ENCODE results near the gene ATP6V1G3.
"Not testable (repeated sequence)": the region's sequence is repeated elsewhere in the genome, so short reads cannot be mapped to it uniquely, and the experiment has no call there.

Gene ATP6V1G3, protein sequence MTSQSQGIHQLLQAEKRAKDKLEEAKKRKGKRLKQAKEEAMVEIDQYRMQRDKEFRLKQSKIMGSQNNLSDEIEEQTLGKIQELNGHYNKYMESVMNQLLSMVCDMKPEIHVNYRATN

DNA sequence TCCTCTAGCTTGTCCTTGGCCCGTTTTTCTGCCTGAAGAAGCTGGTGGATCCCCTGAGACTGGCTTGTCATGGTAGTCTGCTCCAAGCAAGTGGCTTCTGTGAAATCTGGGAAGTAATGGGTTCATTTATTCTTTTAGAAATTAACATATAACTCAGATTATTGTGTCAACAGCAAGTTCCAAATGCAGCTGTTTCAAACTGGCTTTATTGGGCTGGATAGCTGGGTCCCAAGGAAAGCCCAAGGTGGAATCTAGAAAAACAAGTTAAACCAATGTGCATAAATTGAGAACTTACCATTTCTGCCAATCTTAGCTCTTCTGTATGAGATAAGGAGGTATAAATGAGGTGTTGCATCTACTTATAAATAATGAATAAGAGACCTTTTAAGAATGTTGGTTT is at the start of gene ATP6V1G3:
ATP6V1G3 (minus strand) TSS at position 101 of the 400 bp plus-strand sequence; CDS start at position 71, 30 bp downstream.
- DNase-seq (ENCODE audit: low spot score): no peak

DNA sequence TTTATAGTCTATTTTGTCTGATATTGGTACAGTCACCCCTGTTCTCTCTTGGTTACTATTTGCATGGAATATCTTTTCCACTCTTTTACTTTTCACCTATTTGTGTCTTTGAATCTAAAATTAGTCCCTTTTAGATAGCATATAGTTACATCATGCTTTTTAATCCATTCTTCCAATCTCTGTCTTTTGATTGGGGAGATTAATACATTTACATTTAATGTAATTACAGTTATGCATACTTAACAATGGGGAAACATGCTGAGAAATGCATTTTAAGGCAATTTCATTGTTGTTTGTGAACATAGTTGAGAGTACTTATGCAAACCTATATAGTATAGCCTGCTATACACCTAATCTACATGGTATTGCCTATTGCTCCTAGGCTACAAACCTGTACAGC is 48.4 kb upstream of the ATP6V1G3 start:
- DNase-seq (ENCODE audit: low spot score): no peak

DNA sequence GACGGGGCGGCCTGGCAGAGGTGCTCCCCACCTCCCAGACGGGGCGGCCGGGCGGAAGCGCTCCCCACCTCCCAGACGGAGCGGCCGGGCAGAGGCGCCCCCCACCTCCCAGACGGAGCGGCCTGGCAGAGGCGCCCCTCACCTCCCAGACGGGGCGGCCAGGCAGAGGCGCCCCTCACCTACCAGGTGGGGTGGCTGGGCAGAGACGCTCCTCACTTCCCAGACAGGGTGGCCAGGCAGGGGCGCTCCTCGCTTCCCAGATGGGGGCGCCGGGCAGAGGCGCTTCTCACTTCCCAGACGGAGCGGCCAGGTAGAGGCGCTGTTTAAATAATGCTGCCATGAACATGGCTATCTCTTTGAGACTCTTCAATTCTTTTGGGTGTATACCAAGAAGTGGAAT is 43.7 kb upstream of the ATP6V1G3 start:
- DNase-seq (ENCODE audit: low spot score): no peak

DNA sequence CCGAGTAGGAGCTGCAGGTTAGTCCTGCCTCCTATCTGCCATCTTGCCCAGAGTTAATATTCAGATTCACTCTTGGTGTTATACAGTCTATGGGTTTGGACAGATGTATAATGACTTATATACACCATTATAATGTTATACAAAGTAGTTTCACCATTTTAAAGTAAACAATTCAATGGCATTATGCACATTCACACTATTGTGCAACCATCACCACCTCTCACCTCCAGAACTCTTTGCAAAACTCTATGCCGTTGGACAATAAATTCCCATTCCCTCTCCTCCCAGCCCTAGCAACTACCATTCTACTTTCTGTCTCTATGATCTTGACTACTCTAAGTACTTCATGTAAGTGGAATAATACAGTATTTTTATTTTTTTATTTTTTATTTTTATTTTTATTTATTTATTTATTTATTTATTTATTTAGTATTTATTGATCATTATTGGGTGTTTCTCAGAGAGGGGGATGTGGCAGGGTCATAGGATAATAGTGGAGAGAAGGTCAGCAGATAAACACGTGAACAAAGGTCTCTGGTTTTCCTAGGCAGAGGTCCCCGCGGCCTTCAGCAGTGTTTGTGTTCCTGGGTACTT is 42.8 kb upstream of the ATP6V1G3 start:
- DNase-seq (ENCODE audit: low spot score): not testable (repeated sequence)

DNA sequence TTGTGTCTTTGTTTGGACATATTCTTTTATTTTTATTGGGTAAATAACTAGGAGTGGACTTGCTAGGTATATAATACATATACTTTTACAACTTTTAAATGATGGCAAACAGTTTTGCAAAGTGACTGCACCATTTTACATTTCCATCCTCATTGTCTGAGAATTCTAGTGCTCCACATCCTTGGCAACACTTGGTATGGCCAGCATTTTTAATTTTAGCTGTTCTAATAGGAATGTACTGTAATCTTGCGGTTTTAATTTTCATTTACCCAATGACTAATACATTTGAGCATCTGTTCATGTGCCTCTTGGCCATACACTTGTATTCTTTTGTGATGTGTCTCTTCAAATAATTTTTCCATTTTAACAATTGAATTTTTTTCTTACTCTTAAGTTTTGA is 37.0 kb upstream of the ATP6V1G3 start:
- DNase-seq (ENCODE audit: low spot score): no peak

DNA sequence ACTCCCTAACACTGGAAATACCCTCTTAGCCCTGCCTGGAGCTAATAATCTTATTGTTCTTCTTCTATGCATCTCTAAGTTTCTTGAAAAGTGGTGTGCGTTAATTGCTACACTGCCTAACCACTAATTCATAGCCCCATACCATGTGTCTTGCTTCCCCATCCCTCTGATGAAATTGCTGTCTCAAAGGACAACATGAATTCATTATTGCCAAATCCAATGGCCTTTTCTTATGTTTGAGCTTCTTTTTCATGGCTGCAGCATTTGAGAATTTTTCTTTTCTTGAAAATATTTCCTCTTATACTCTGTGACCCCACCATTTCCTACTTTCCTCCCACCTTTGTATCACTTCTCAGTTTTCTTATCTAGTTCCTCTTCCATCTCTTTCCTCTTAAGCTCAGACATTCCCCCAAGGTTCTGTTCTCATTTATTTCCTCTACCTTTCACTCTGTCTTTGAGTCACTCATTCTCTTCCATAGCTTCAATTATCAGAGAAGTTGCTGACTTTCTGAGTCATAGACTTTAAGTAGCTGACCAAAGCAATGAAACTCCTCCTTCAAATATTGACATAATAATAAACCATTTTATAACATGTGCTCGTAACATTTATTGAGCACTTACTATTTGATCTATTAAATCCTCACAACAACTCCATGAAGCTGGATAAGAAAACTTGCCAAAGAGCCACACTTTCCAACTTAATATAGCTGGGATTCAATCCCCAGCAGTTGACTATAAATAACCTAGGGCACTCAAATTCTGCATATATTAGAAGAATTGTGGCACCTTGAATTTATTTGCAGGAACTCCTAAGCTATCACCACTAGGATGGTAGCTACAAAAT is 35.5 kb upstream of the ATP6V1G3 start:
- DNase-seq (ENCODE audit: low spot score): no peak

DNA sequence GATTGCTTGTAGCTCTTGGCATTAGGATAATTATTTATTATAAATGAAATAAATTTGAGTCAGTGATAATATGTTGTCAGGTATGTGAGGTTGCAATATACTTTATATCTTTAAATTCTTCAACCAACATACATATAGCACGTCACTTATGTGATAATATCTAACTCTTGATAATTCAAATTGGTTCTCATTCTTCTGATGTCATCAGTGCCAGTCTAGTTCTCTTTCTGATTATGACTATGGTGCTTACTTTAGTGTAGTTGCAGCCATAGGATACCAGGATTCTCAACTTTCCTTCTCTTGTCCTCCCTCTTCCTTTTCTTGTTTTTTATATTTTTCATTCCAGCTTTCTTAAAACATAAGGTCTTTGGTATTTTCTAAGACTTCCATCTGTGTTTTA is 34.8 kb upstream of the ATP6V1G3 start:
- no peak for DNase-seq (ENCODE audit: low spot score)

DNA sequence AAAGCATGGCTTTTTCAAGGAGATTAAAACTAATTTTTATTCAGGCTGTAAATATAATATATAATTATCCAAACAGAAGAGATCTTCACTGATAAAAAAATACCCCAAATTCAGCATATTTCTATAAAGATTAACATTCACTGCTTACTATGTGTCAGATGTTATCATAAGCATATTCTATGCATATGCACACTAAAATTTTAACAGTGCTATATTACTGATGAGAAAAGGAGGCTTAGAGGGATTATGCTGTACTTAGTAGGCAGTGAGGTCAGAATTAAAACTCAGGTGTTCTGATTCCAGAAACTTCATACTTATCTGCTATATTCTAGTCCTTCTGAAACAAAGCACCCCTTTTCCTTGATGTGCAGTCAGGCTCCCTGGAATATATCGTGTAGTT is 33.8 kb upstream of the ATP6V1G3 start:
- no peak for DNase-seq (ENCODE audit: low spot score)

DNA sequence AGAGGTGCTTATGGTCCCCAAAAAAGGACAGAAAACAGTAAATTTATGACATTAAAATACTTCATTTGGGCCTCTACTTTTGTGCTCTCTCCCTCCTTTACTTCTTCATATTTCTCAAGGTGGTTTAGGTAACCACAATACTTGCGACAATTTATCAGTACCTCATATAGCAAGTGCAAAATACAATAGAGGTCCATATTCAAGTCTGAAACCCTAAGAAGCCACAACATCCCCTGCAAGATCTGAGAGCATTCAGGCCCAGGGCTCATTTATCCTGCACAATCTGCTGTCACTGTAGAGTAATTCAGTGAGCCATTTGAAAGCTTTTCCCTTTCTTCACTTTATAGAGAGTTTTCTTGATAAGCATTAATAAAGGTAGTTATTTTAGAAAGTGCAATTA is 24.2 kb upstream of the ATP6V1G3 start:
- DNase-seq (ENCODE audit: low spot score): peak; percentile 41

DNA sequence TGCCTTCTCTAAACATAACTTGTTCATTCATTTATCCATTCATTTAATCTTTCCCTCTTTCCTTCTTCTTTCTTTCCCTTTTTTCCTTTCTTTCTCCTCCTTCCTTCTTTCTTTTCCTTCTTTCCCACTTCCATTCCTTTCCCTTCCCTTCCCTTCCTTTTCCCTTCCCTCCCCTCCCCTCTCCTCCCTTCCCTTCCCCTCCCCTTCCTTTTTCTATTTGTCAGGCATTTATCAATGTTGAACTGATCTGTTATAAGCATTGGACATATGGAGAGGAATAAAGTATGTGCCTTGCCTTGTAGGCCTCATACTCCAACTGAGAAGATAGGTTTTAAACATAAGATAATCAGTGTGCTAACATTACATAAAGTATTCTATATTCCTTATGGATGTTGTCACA is 23.7 kb upstream of the ATP6V1G3 start:
- no peak for DNase-seq (ENCODE audit: low spot score)

DNA sequence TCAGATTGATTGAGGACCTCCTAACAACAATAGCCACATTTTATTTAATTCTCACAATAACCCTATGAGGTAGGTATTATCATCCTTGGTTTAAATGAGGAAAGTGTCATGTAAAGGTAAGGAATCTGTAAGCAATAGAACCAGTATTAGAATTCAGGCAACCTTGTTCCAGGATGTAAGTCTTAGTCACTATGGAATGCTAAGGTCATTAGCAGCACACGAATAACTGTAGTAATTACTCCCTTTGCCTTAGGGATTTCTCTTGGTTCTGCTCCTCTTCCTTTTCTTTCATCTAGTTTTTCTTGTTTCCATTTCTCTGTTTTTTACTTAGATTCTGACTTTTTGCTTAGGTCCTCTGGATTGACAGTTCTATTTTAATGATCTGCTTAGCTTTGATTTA is 23.1 kb upstream of the ATP6V1G3 start:
- DNase-seq (ENCODE audit: low spot score): no peak

DNA sequence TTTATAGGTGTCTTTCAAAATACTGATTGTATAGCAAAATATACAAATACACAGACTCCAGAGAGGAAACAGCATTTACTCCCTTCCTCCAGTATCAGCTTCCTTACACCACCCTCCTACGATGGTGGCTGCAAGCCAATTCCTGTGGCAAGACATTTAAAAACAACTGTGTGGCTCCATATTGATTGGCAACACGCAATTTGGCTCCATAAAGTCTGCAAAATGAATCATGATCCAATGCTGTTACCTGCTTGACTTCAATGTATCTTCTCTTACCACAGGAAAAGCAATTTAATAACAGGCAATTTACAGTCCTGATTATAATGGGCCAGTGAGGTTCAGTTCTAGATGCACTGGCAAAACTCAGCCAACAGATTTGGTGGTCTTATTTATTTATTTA is 19.7 kb upstream of the ATP6V1G3 start:
- no peak for DNase-seq (ENCODE audit: low spot score)

DNA sequence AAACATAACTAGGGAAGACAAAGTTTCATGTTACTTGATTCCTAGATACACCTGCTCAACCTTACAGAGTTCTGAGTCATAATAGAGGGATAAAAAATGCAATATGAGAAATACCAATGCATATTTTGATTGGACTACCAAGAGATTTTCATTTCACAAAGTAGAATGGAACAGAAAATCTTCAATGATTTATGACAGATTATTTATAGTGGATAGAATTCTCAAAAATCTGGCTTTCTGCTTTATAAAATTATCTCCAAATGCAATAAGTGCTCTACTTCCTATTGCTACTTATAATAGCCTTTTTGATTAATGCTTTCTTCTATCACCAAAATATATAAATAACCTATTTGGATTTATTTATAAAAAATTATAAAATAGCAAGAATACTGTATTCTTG is 18.9 kb upstream of the ATP6V1G3 start:
- DNase-seq (ENCODE audit: low spot score): no peak

DNA sequence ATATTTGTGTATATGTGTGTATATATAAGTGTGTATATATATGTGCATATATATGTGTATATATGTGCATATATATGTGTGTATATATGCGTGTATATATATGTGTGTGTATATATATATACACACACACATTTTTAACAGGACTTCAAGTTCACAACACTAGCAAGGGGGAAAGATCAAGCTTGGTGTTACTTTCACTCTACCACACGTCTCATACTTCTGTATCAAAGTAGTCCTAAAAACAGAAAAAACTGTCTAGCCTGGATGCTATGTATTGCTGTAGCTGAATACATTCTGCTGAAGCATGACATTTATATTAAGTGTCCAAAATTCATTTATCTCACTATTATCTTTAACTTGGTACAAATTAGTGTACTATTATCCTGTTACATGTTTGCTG is 17.9 kb upstream of the ATP6V1G3 start:
- no peak for DNase-seq (ENCODE audit: low spot score)

DNA sequence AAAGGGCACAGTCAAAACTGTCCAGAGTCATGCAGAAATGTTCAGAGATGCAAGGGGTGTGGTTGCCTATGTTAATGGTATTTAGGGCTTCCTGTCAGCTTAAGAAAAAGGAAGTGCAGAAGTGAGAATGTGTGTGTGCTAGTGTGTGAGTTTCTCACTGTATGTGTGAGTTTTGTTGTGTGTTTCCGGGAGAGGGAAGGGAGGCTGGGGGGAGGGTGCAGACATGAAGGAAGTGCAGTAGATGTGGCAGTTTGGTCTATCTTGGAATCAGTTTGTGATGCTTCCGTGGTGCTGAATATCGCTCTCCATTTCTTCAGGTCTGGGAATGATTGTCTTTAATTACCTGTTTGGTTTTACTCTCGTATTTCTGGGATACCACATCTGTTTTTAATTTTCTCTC is 16.5 kb upstream of the ATP6V1G3 start:
- peak; percentile 84 for DNase-seq (ENCODE audit: low spot score)

DNA sequence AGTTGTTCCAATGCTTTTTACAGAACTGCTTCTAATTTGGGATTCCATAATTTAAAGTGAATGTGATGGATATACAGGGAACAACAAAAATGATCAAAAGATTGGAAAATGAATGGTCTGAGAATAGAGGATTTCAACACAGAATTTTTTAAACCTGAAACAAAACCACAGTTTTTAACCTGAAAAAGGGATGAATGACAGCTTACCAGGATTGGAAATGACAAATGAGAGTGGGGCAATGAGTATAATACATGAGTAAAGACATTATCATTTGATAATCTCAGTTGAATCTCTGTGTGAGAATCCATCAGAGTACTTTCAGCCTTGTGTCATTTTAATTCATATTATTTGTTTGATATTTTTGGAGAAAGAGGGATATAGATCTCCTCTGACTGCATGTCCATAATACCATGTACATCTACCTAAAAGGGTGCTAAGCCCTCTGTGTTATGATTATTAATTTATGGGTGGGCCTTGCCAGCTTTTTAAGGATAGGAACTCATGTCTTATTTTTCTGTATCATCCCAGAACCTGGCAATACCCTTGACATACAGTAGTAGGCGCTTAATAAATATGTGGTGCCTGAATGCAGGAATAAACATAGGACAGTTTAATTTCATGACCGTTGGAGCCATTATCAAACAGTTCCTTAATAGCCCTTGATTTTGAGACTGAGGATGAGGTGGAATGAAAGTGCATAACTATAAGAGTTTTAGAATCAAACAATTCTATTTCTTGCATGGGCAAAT is 12.4 kb upstream of the ATP6V1G3 start:
- DNase-seq (ENCODE audit: low spot score): no peak

DNA sequence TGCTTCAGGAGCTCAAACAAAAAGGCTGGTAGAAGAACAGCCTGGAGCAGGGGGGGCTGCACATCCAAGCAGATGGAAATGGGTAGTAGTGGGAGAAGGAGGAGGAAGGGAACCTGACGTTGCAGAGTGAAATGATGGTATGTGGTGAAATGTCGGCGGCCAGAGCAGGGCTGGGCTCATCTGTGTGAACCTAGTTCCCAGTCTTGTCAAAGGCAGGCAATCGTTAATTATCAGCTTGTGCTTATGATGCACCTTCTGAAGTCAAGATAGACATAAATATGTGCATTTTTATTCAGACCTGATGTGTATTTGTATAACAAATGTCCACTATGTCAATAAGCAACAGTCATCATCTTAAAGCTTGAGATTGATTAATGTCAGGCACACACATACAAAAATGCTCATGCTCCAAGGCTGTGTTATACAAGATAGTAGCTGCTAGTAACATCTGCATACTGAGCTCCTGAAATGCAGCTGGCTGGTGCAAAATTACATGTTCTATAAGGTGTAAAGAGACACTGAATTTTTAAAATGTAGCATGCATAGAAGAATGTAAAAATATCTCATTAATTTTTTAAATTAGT is 10.6 kb upstream of the ATP6V1G3 start:
- no peak for DNase-seq (ENCODE audit: low spot score)

DNA sequence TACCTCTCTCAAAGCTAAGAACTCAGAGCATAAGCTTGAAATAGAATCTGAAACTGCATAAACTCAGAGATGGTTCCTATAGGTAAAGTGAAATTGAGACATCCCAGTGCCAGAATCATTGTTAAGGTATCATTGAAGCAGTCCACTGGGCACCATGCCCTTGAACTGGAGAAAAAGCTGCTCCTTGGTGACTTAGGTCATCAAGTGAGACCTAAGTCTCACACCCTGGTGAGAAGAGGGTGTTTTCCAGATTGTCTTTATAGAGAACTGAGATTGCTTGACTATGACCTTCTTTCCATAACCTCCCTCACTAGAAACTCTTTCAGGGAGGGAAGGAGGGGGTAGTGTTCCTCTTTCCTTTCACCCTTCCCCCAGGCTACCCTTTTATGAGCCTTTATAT is 9.4 kb upstream of the ATP6V1G3 start:
- no peak for DNase-seq (ENCODE audit: low spot score)

DNA sequence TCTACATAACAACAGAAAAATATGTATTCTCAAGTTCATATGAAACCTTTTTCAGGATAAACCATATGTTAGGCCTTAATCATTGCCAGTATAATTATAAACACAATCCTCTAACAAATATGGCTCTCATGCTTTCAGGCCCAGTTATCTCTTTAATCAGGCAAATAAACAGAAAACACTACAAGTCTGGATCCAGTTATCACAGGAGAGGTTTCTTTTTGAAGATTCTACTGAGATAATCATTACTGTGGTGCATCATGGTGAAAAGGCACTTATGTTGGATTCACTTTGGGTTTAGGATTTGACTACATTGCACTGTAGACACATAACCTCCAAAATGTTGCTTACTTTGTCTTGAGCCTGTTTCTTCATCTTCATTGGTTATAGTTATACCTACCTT is 8.4 kb upstream of the ATP6V1G3 start:
- no peak for DNase-seq (ENCODE audit: low spot score)

DNA sequence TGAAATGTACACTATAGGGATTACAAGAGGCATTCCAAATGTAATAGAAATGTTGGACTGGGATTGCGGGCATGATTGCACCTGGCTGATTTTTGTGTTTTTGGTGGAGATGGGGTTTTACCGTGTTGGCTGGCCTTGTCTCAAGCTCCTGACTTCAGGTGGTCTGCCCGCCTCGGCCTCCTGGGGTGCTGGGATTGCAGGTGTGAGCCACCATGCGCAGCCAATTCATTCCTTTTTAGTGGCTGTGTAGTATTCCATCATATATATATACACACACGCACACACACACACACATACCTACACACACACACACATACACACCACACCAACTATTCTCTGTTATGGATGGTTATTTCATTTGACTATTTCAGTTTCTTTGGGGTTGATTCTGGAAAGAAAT is 4.7 kb upstream of the ATP6V1G3 start:
- DNase-seq (ENCODE audit: low spot score): no peak

DNA sequence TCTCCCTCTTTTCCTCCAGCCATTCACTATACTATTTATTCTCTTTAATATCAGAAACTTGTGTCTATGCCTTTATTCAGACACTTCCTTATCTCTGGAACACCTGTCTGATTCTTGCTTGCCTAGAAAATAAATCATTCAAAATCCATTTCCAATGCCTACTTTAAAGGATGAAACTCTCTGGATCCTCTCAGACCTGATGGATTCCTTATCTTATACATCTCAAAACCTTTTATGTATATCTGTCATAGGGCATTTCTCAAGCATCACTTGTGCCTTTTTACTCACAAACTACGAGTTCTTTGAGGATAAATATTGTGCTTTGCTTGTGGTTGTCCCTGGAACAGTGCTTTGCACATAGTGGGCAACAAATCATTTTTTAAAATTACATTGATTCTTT is 3.8 kb upstream of the ATP6V1G3 start:
- no peak for DNase-seq (ENCODE audit: low spot score)

DNA sequence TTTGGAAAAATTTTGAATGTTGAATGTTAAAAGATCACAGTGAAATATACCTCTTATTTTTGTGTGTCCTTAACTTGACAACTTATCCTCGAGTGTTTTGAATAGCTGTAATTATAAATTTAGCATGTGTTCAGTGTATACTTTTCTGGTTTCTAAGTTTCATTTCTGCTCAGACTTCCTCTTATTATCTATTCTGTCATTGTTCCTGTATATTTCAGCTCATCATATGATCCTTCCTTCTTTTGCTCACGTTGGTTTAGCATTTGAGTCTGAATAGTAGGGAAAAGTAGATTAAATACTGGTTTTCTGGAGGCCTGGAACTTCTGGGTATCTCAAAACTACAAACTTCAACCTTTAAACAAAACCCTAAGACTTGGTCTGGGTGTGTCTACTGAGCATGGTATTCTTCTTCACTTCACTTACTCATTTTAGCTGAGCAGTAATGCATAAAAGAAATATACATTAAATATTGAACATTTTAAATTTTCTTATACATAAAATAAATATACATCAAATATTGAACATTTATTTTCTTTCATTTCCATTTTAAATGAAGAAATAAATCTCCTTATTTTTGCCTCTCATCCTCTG is 3.3 kb upstream of the ATP6V1G3 start:
- no peak for DNase-seq (ENCODE audit: low spot score)

Data from CD4-positive, alpha-beta T cell treated with Interleukin-15 for 4 hours (primary cell).